HEK293 (cell line): ENCODE measurements around the gene KCNIP4.

Experiments
- CTCF ChIA-PET: fragments of 350-600 bp; formaldehyde crosslinking; extraction: SDS; loops from one replicate; lab custom pipeline; 2021; ENCODE audit warnings: antibody characterized with exemption; lab: Yijun Ruan, JAX
- POLR2A ChIA-PET: fragments of 300-600 bp; formaldehyde crosslinking; extraction: SDS; loops from one replicate; lab custom pipeline; 2020; ENCODE audit warnings: antibody characterized with exemption, inconsistent platforms; lab: Yijun Ruan, JAX
- H3K27ac ChIP-seq: fragments of 200-500 bp; sonication (Bioruptor generic); 2 replicates; pipeline ENCODE4 v1.5.1; 2014; ENCODE audit warnings: low read depth, low read length, control low read depth, inconsistent platforms; ENCODE audit errors: extremely low read depth
- H3K36me3 ChIP-seq, 2 experiments: fragments of 200-500 bp in 1 of 2; sonication (Bioruptor generic) in 1 of 2; 1 replicate in 1 of 2; 2 replicates in 1 of 2; pipeline ENCODE4 v1.5.1; 2014 to 2017; ENCODE audit warnings: inconsistent platforms in 2 of 2, low read length in 2 of 2; ENCODE audit not compliant: control insufficient read depth in 2 of 2, insufficient read depth in 1 of 2
- H3K4me1 ChIP-seq: fragments of 200-500 bp; sonication (Bioruptor generic); 2 replicates; pipeline ENCODE4 v1.5.1; 2014; ENCODE audit warnings: mild to moderate bottlenecking, low read length, inconsistent platforms; ENCODE audit not compliant: control insufficient read depth, insufficient read depth
- H3K4me3 ChIP-seq: 2 replicates; pipeline ENCODE4 v1.5.1; 2011; ENCODE audit warnings: low read depth, mild to moderate bottlenecking, control low read depth, low read length, moderate library complexity
- H3K9me3 ChIP-seq: fragments of 200-500 bp; sonication (Bioruptor generic); 2 replicates; pipeline ENCODE4 v1.5.1; 2014; ENCODE audit warnings: low read depth, low read length, inconsistent platforms; ENCODE audit not compliant: control insufficient read depth, insufficient read depth
- SCRT1 ChIP-seq: fragments of 450-650 bp; formaldehyde crosslinking; IDR thresholded peaks from 2 replicates; pipeline ENCODE4 v1.5.1; 2016; ENCODE audit warnings: missing biosample characterization, missing genetic modification characterization, borderline replicate concordance
- SCRT2 ChIP-seq: fragments of 450-650 bp; formaldehyde crosslinking; IDR thresholded peaks from 2 replicates; pipeline ENCODE4 v1.5.1; 2016; ENCODE audit warnings: missing biosample characterization, missing genetic modification characterization
- YY1 ChIP-seq: fragments of 450-650 bp; formaldehyde crosslinking; IDR thresholded peaks from 2 replicates; pipeline ENCODE4 v1.5.1; 2018; ENCODE audit warnings: missing biosample characterization, missing genetic modification characterization
- ZBTB1 ChIP-seq: fragments of 450-650 bp; formaldehyde crosslinking; IDR thresholded peaks from 2 replicates; pipeline ENCODE4 v1.5.1; 2016; ENCODE audit warnings: missing biosample characterization, missing genetic modification characterization
- ZNF16 ChIP-seq: fragments of 450-650 bp; formaldehyde crosslinking; IDR thresholded peaks from 2 replicates; pipeline ENCODE4 v1.5.1; 2016; ENCODE audit warnings: low read depth, missing biosample characterization, missing genetic modification characterization
- ZNF175 ChIP-seq: fragments of 450-650 bp; formaldehyde crosslinking; IDR thresholded peaks from 2 replicates; pipeline ENCODE4 v1.5.1; 2016; ENCODE audit warnings: missing biosample characterization, missing genetic modification characterization
- ZNF223 ChIP-seq: fragments of 450-650 bp; formaldehyde crosslinking; IDR thresholded peaks from 2 replicates; pipeline ENCODE4 v1.5.1; 2016; ENCODE audit warnings: missing biosample characterization, missing genetic modification characterization
- ZNF239 ChIP-seq: fragments of 450-650 bp; formaldehyde crosslinking; IDR thresholded peaks from 2 replicates; pipeline ENCODE4 v1.5.1; 2016; ENCODE audit warnings: missing biosample characterization, missing genetic modification characterization
- ZNF266 ChIP-seq: fragments of 450-650 bp; formaldehyde crosslinking; IDR thresholded peaks from 2 replicates; pipeline ENCODE4 v1.5.1; 2016; ENCODE audit warnings: missing biosample characterization, missing genetic modification characterization, low read depth
- ZNF302 ChIP-seq: fragments of 450-650 bp; formaldehyde crosslinking; IDR thresholded peaks from 2 replicates; pipeline ENCODE4 v1.5.1; 2016; ENCODE audit warnings: missing biosample characterization, missing genetic modification characterization, low read depth
- ZNF341 ChIP-seq: fragments of 450-650 bp; formaldehyde crosslinking; IDR thresholded peaks from 2 replicates; pipeline ENCODE4; 2016; ENCODE audit warnings: low read depth, missing biosample characterization, missing genetic modification characterization
- ZNF558 ChIP-seq: fragments of 450-650 bp; formaldehyde crosslinking; IDR thresholded peaks from 2 replicates; pipeline ENCODE4 v1.5.1; 2016; ENCODE audit warnings: missing biosample characterization, missing genetic modification characterization
- ZNF707 ChIP-seq: fragments of 450-650 bp; formaldehyde crosslinking; IDR thresholded peaks from 2 replicates; pipeline ENCODE4 v1.5.1; 2016; ENCODE audit warnings: missing biosample characterization, missing genetic modification characterization
- ZNF830 ChIP-seq: fragments of 450-650 bp; IDR thresholded peaks from 2 replicates; pipeline ENCODE4 v1.5.0; 2018; ENCODE audit warnings: missing biosample characterization, missing genetic modification characterization, low read depth, mild to moderate bottlenecking, moderate library complexity
- ZSCAN18 ChIP-seq: fragments of 450-650 bp; formaldehyde crosslinking; IDR thresholded peaks from 2 replicates; pipeline ENCODE4 v1.5.1; 2016; ENCODE audit warnings: missing biosample characterization, missing genetic modification characterization
- TF ChIP-seq, protein P1 (sequence below): fragments of 450-650 bp; formaldehyde crosslinking; IDR thresholded peaks from 2 replicates; pipeline ENCODE4 v1.5.1; 2016; ENCODE audit warnings: missing biosample characterization, missing genetic modification characterization
- TF ChIP-seq, protein P2 (sequence below): fragments of 450-650 bp; formaldehyde crosslinking; conservative IDR thresholded peaks from 2 replicates; pipeline ENCODE4 v1.5.1; 2016; ENCODE audit warnings: low read depth, missing biosample characterization, missing genetic modification characterization
- TF ChIP-seq, protein P3 (sequence below): fragments of 450-650 bp; formaldehyde crosslinking; IDR thresholded peaks from 2 replicates; pipeline ENCODE4 v1.5.0; 2017; ENCODE audit warnings: missing biosample characterization, missing genetic modification characterization, borderline replicate concordance

The KCNIP4 gene

GRCh38 chr4:21888195-21888976, 60.2 kb downstream of the KCNIP4 start (continued):
- TF ChIP-seq ZNF341 (no peak), ZNF302 (tag by site-specific recombination) (no peak), ZNF830 (tag by site-specific recombination) (no peak), ZBTB1 (tag by site-specific recombination) (no peak)
- TF ChIP-seq, protein P1, sequence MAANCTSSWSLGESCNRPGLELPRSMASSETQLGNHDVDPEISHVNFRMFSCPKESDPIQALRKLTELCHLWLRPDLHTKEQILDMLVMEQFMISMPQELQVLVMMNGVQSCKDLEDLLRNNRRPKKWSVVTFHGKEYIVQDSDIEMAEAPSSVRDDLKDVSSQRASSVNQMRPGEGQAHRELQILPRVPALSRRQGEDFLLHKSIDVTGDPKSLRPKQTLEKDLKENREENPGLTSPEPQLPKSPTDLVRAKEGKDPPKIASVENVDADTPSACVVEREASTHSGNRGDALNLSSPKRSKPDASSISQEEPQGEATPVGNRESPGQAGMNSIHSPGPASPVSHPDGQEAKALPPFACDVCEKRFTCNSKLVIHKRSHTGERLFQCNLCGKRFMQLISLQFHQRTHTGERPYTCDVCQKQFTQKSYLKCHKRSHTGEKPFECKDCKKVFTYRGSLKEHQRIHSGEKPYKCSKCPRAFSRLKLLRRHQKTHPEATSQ (tag by site-specific recombination): no peak

- TF ChIP-seq ZNF707 (tag by site-specific recombination): no peak
- TF ChIP-seq ZNF16 (tag by site-specific recombination): no peak
- no peak for TF ChIP-seq ZNF558 (tag by site-specific recombination)
- TF ChIP-seq SCRT2 (tag by site-specific recombination): no peak
- TF ChIP-seq ZNF175 (tag by site-specific recombination): no peak
- TF ChIP-seq ZNF266 (tag by site-specific recombination): no peak
- TF ChIP-seq, protein P2, sequence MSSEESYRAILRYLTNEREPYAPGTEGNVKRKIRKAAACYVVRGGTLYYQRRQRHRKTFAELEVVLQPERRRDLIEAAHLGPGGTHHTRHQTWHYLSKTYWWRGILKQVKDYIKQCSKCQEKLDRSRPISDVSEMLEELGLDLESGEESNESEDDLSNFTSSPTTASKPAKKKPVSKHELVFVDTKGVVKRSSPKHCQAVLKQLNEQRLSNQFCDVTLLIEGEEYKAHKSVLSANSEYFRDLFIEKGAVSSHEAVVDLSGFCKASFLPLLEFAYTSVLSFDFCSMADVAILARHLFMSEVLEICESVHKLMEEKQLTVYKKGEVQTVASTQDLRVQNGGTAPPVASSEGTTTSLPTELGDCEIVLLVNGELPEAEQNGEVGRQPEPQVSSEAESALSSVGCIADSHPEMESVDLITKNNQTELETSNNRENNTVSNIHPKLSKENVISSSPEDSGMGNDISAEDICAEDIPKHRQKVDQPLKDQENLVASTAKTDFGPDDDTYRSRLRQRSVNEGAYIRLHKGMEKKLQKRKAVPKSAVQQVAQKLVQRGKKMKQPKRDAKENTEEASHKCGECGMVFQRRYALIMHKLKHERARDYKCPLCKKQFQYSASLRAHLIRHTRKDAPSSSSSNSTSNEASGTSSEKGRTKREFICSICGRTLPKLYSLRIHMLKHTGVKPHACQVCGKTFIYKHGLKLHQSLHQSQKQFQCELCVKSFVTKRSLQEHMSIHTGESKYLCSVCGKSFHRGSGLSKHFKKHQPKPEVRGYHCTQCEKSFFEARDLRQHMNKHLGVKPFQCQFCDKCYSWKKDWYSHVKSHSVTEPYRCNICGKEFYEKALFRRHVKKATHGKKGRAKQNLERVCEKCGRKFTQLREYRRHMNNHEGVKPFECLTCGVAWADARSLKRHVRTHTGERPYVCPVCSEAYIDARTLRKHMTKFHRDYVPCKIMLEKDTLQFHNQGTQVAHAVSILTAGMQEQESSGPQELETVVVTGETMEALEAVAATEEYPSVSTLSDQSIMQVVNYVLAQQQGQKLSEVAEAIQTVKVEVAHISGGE: no peak
- TF ChIP-seq ZNF223: no peak
- no peak for TF ChIP-seq SCRT1
- TF ChIP-seq, protein P3, sequence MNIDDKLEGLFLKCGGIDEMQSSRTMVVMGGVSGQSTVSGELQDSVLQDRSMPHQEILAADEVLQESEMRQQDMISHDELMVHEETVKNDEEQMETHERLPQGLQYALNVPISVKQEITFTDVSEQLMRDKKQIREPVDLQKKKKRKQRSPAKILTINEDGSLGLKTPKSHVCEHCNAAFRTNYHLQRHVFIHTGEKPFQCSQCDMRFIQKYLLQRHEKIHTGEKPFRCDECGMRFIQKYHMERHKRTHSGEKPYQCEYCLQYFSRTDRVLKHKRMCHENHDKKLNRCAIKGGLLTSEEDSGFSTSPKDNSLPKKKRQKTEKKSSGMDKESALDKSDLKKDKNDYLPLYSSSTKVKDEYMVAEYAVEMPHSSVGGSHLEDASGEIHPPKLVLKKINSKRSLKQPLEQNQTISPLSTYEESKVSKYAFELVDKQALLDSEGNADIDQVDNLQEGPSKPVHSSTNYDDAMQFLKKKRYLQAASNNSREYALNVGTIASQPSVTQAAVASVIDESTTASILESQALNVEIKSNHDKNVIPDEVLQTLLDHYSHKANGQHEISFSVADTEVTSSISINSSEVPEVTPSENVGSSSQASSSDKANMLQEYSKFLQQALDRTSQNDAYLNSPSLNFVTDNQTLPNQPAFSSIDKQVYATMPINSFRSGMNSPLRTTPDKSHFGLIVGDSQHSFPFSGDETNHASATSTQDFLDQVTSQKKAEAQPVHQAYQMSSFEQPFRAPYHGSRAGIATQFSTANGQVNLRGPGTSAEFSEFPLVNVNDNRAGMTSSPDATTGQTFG (tag by site-specific recombination): no peak
- TF ChIP-seq ZNF239 (tag by site-specific recombination): no peak
- TF ChIP-seq ZSCAN18 (tag by site-specific recombination): no peak
- TF ChIP-seq YY1: no peak
- H3K9me3 ChIP-seq: no peaks in the 10 kb centered on the region
- POLR2A ChIA-PET: no interaction called here
- CTCF ChIA-PET: no interaction called here
- no peaks in the 10 kb centered on the region for H3K4me1 ChIP-seq
- no peaks in the 10 kb centered on the region for H3K36me3 ChIP-seq
- H3K27ac ChIP-seq: no peak overlapping the region
- no peak overlapping the region for H3K4me3 ChIP-seq
These were observed 61.1 kb downstream of the KCNIP4 start for GRCh38 chr4:21887481-21887880.
